Neural progenitor cell (in vitro differentiated cells): ENCODE data around the gene PET100. TPM values are rescaled to one million over a fixed set of nuclear protein-coding genes. Genes with fewer than 3 reads are reported as not detected.

Experiments
- DNase-seq: peaks from one replicate; pipeline ENCODE4 v3.0.0-alpha.2; 2016; ENCODE audit warnings: low spot score
- H2AFZ ChIP-seq: fragments of 200-600 bp; sonication (generic); replicated peaks from 2 replicates; pipeline ENCODE4 v1.6.1; 2016; ENCODE audit warnings: antibody characterized with exemption
- H3F3A ChIP-seq: fragments of 200-600 bp; sonication (generic); 2 replicates; pipeline ENCODE4 v1.6.1; 2016; ENCODE audit warnings: antibody characterized with exemption, low read depth
- H3K27ac ChIP-seq: fragments of 200-600 bp; sonication (generic); 2 replicates; pipeline ENCODE4 v1.5.1; 2016; ENCODE audit warnings: mild to moderate bottlenecking
- H3K27me3 ChIP-seq: fragments of 200-600 bp; sonication (generic); 2 replicates; pipeline ENCODE4 v1.6.1; 2016; ENCODE audit warnings: mild to moderate bottlenecking, moderate library complexity
- H3K36me3 ChIP-seq: fragments of 200-600 bp; sonication (generic); 2 replicates; pipeline ENCODE4 v1.5.1; 2016
- H3K4me1 ChIP-seq: fragments of 200-600 bp; sonication (generic); 2 replicates; pipeline ENCODE4 v1.6.1; 2016; ENCODE audit warnings: mixed run types
- H3K4me2 ChIP-seq: fragments of 200-600 bp; sonication (generic); 2 replicates; pipeline ENCODE4 v1.6.1; 2016
- H3K4me3 ChIP-seq: fragments of 200-600 bp; sonication (generic); 2 replicates; pipeline ENCODE4 v1.5.1; 2016
- H3K79me2 ChIP-seq: fragments of 200-600 bp; sonication (generic); 2 replicates; pipeline ENCODE4 v1.6.1; 2016; ENCODE audit warnings: low read depth
- H3K9ac ChIP-seq: fragments of 200-600 bp; sonication (generic); 2 replicates; pipeline ENCODE4 v1.6.1; 2016
- H3K9me3 ChIP-seq: fragments of 200-600 bp; sonication (generic); 2 replicates; pipeline ENCODE4 v1.5.1; 2016; ENCODE audit warnings: low read depth
- H4K20me1 ChIP-seq: fragments of 200-600 bp; sonication (generic); 2 replicates; pipeline ENCODE4 v1.6.1; 2016; ENCODE audit warnings: low read depth
- H3K27ac Mint-ChIP-seq: 3 replicates; pipeline ENCODE4 v1.8.0; 2021; ENCODE audit warnings: mixed read lengths
- H3K27me3 Mint-ChIP-seq: 2 replicates; pipeline ENCODE4 v1.8.0; 2022; ENCODE audit warnings: low read depth, mild to moderate bottlenecking, inconsistent platforms, moderate library complexity, mixed read lengths; ENCODE audit not compliant: insufficient read depth
- H3K36me3 Mint-ChIP-seq: 3 replicates; pipeline ENCODE4 v1.8.0; 2021; ENCODE audit warnings: mixed read lengths
- H3K4me1 Mint-ChIP-seq: 3 replicates; pipeline ENCODE4 v1.8.0; 2021; ENCODE audit warnings: mixed read lengths
- H3K4me3 Mint-ChIP-seq: 3 replicates; pipeline ENCODE4 v1.8.0; 2021; ENCODE audit warnings: mild to moderate bottlenecking, moderate library complexity, mixed read lengths
- H3K9me3 Mint-ChIP-seq: 3 replicates; pipeline ENCODE4 v1.8.0; 2020; ENCODE audit warnings: mixed read lengths
- EZH2 ChIP-seq: fragments of 200-600 bp; sonication (generic); IDR thresholded peaks from 2 replicates; pipeline ENCODE4 v1.6.1; 2017; ENCODE audit warnings: antibody characterized with exemption, mild to moderate bottlenecking, moderate library complexity
- EZH2phosphoT487 ChIP-seq: fragments of 200-600 bp; sonication (generic); IDR thresholded peaks from 2 replicates; pipeline ENCODE4 v1.6.1; 2017; ENCODE audit warnings: antibody characterized with exemption
- total RNA-seq: library from RNA; depleted of rRNA; stranded (reverse); fragments of >200 nt; gene quantifications from 2 replicates; pipeline ENCODE4 v1.2.3, GENCODE V29; 2015; ENCODE audit warnings: low replicate concordance
- TF ChIP-seq, protein P1 (sequence below): fragments of 200-600 bp; sonication (generic); IDR thresholded peaks from 2 replicates; pipeline ENCODE4 v1.5.1; 2017; ENCODE audit warnings: antibody characterized with exemption, mild to moderate bottlenecking

PET100 gene
- total RNA-seq, 1 donor from 2014 or later, result 30.3 TPM

DNA sequence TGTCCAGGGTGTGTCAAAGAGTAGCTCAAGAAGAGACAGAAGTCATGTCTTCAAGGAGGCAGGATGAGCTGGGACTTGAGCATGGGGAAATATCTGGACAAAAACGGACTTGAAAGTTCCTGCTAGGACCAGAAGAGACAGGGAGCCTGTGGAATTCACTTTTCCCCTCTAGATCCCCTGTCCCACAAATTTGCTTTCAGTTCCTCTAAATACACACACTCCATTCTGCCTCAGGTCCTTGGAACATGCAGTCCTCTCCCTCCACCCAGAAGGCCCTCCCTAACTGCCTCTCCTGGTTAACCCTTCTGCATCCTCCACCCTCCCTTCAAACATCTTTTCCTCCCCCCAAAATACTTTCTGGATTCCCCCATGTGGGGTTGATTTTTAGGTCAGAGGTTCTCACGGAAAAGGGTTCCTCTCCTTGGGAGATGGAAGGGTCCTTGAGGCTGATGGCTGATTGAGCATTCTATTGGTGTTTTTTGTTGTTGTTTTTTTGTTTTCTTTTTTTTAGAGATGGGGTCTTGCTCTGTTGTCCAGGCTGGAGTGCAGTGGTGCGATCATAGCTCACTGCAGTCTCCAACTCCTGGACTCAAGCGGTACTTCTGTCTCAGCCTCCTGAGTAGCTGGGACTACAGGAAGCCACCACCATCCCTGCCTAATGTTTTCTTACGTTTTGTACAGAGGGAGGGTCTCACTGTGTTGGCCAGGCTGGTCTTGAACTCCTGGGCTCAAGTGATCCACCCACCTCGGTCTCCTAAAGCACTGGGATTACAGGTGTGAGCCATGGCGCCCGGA, 32.3 kb downstream of the PET100 start:
- no peak for DNase-seq
- no peak overlapping the region for H3K9ac ChIP-seq
- no peaks in the 10 kb centered on the region for H3K9me3 Mint-ChIP-seq
- TF ChIP-seq EZH2 (no peak), EZH2phosphoT487 (no peak)
- TF ChIP-seq, protein P1, sequence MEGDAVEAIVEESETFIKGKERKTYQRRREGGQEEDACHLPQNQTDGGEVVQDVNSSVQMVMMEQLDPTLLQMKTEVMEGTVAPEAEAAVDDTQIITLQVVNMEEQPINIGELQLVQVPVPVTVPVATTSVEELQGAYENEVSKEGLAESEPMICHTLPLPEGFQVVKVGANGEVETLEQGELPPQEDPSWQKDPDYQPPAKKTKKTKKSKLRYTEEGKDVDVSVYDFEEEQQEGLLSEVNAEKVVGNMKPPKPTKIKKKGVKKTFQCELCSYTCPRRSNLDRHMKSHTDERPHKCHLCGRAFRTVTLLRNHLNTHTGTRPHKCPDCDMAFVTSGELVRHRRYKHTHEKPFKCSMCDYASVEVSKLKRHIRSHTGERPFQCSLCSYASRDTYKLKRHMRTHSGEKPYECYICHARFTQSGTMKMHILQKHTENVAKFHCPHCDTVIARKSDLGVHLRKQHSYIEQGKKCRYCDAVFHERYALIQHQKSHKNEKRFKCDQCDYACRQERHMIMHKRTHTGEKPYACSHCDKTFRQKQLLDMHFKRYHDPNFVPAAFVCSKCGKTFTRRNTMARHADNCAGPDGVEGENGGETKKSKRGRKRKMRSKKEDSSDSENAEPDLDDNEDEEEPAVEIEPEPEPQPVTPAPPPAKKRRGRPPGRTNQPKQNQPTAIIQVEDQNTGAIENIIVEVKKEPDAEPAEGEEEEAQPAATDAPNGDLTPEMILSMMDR, result no peak
- no peaks in the 10 kb centered on the region for H3K9me3 ChIP-seq
- H3K27ac ChIP-seq, result no peak overlapping the region
- no peaks in the 10 kb centered on the region for H3K36me3 ChIP-seq
- no peaks in the 10 kb centered on the region for H3K79me2 ChIP-seq
- no peak overlapping the region for H2AFZ ChIP-seq
- no peak overlapping the region for H3K4me2 ChIP-seq
- peaks cover 9% of the 10 kb centered on the region for H3K27me3 Mint-ChIP-seq
- H3K27me3 ChIP-seq, result peaks cover 51% of the 10 kb centered on the region
- H3F3A ChIP-seq, result no peaks in the 10 kb centered on the region
- no peaks in the 10 kb centered on the region for H3K4me1 ChIP-seq
- H4K20me1 ChIP-seq, result no peaks in the 10 kb centered on the region
- peaks cover 10% of the 10 kb centered on the region for H3K4me1 Mint-ChIP-seq
- no peak overlapping the region for H3K4me3 ChIP-seq
- H3K4me3 Mint-ChIP-seq, result no peak overlapping the region
- no peak overlapping the region for H3K27ac Mint-ChIP-seq
- H3K36me3 Mint-ChIP-seq, result no peaks in the 10 kb centered on the region

GRCh38 chr19:7662657-7663056, 33.1 kb downstream of the PET100 start:
- Histone ChIP-seq H3K9me3 (no peaks in the 10 kb centered on the region), H3K27me3 (peaks cover 57% of the 10 kb centered on the region), H3K27ac (no peak overlapping the region), H3F3A (no peaks in the 10 kb centered on the region), H3K4me3 (no peak overlapping the region), H3K36me3 (no peaks in the 10 kb centered on the region), H3K4me2 (no peak overlapping the region), H3K4me1 (no peaks in the 10 kb centered on the region), H3K9ac (no peak overlapping the region), H4K20me1 (no peaks in the 10 kb centered on the region), H2AFZ (no peak overlapping the region), H3K79me2 (no peaks in the 10 kb centered on the region)
- Mint-ChIP-seq H3K27ac (no peak overlapping the region), H3K4me1 (peaks cover 5% of the 10 kb centered on the region), H3K4me3 (no peak overlapping the region), H3K27me3 (peaks cover 11% of the 10 kb centered on the region), H3K36me3 (no peaks in the 10 kb centered on the region), H3K9me3 (no peaks in the 10 kb centered on the region)
- no peak for TF ChIP-seq EZH2
- TF ChIP-seq, protein P1, result no peak
- TF ChIP-seq EZH2phosphoT487, result no peak
- DNase-seq, result no peak

GRCh38 chr19:7663706-7664105, 34.1 kb downstream of the PET100 start:
- no peak for DNase-seq
- TF ChIP-seq EZH2phosphoT487 (no peak), EZH2 (no peak)
- TF ChIP-seq, protein P1, result no peak
- no peaks in the 10 kb centered on the region for H3K36me3 Mint-ChIP-seq
- Histone ChIP-seq H3K4me3 (no peak overlapping the region), H3K4me2 (no peak overlapping the region), H3K79me2 (no peaks in the 10 kb centered on the region), H3K36me3 (no peaks in the 10 kb centered on the region), H3F3A (no peaks in the 10 kb centered on the region), H3K4me1 (no peaks in the 10 kb centered on the region), H4K20me1 (no peaks in the 10 kb centered on the region), H3K9ac (no peak overlapping the region), H3K9me3 (no peaks in the 10 kb centered on the region), H3K27me3 (peaks cover 67% of the 10 kb centered on the region), H2AFZ (no peak overlapping the region), H3K27ac (no peak overlapping the region)
- no peak overlapping the region for H3K4me3 Mint-ChIP-seq
- H3K9me3 Mint-ChIP-seq, result no peaks in the 10 kb centered on the region
- peaks cover 11% of the 10 kb centered on the region for H3K27me3 Mint-ChIP-seq
- H3K27ac Mint-ChIP-seq, result no peak overlapping the region
- H3K4me1 Mint-ChIP-seq, result no peaks in the 10 kb centered on the region
